PFSK-1 (cell line): ENCODE results near the gene RPL29.

ENCODE experiments used
- POLR2AphosphoS5 ChIP-seq: IDR thresholded peaks from 2 replicates; pipeline ENCODE4 v1.6.1; 2012; ENCODE audit warnings: low read depth, mild to moderate bottlenecking, control low read depth, low read length, moderate library complexity
- TAF1 ChIP-seq: IDR thresholded peaks from 2 replicates; pipeline ENCODE4 v1.6.1; 2012; ENCODE audit warnings: low read length, control low read depth, borderline replicate concordance; ENCODE audit not compliant: insufficient read depth
- TF ChIP-seq, protein P1 (sequence below), 2 experiments: IDR thresholded peaks; 2 replicates each; pipeline versions ENCODE4 v1.6.1 to v1.8.0; 2011 to 2012; ENCODE audit warnings: low read depth in 2 of 2, low read length in 2 of 2, control low read depth in 1 of 2, inconsistent platforms in 1 of 2, mild to moderate bottlenecking in 1 of 2, moderate library complexity in 1 of 2; ENCODE audit not compliant: insufficient read depth in 1 of 2

DNA sequence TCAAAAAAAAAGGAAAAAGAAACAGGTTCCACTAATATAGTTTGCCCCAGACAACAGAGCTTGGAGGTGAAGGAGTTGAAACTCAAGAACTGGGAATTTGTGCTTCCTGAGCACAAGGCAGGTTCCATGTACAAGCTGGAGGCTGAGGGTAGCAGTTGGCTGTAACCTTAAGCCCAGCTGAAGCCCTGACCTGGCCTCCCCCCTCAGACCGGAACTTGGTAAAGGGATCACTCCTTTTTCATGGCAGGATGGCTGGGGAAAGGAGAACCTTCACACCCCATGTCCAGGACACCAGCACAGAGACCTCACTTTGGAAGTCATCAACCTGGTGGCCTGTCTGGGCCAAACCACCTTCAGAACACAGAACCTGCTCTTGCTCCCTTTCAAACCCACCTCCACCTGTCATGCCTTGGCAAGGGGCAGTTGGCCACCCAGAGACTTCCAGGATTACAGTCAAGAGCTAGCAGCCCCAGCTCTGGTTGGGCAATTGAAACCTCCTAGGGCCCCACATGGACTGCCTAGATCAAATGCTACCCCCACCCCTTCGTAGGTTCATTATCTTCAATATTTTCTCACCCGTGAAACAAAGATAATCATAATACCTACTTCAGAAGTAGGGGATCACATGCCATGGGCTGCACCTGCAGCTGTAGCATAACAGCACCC is 3.5 kb downstream of the RPL29 start:
- TF ChIP-seq POLR2AphosphoS5 (peak; percentile 72), TAF1 (no peak)
- TF ChIP-seq, protein P1, sequence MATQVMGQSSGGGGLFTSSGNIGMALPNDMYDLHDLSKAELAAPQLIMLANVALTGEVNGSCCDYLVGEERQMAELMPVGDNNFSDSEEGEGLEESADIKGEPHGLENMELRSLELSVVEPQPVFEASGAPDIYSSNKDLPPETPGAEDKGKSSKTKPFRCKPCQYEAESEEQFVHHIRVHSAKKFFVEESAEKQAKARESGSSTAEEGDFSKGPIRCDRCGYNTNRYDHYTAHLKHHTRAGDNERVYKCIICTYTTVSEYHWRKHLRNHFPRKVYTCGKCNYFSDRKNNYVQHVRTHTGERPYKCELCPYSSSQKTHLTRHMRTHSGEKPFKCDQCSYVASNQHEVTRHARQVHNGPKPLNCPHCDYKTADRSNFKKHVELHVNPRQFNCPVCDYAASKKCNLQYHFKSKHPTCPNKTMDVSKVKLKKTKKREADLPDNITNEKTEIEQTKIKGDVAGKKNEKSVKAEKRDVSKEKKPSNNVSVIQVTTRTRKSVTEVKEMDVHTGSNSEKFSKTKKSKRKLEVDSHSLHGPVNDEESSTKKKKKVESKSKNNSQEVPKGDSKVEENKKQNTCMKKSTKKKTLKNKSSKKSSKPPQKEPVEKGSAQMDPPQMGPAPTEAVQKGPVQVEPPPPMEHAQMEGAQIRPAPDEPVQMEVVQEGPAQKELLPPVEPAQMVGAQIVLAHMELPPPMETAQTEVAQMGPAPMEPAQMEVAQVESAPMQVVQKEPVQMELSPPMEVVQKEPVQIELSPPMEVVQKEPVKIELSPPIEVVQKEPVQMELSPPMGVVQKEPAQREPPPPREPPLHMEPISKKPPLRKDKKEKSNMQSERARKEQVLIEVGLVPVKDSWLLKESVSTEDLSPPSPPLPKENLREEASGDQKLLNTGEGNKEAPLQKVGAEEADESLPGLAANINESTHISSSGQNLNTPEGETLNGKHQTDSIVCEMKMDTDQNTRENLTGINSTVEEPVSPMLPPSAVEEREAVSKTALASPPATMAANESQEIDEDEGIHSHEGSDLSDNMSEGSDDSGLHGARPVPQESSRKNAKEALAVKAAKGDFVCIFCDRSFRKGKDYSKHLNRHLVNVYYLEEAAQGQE (IDR thresholded peaks at IDR 0.05; ENCODE audit: insufficient read depth in 1 of 2, low read depth in 2 of 2, low read length in 2 of 2), result no peak
